SK-N-SH treated with all-trans-retinoic acid at 6 μM for 48 hours (cell line): ENCODE results near the gene HACD4.

Experiments
- ATAC-seq: fragments of 200-7000 bp; cut with Tn5 transposase; 3 replicates; pipeline ENCODE4 v1.9.1; 2020; ENCODE audit warnings: mild to moderate bottlenecking, moderate library complexity
- ARNTL ChIP-seq: fragments of 450-650 bp; formaldehyde crosslinking; IDR thresholded peaks from 2 replicates; pipeline ENCODE4 v1.5.0; 2020; ENCODE audit warnings: low read depth, mild to moderate bottlenecking, moderate library complexity, borderline replicate concordance
- BACH2 ChIP-seq: fragments of 250-450 bp; sonication (Bioruptor Pico); IDR thresholded peaks from 2 replicates; pipeline ENCODE4 v1.9.0; 2021; ENCODE audit warnings: mild to moderate bottlenecking, borderline replicate concordance
- CREB5 ChIP-seq: fragments of 250-450 bp; sonication (Bioruptor Pico); IDR thresholded peaks from 2 replicates; pipeline ENCODE4 v1.5.1; 2020; ENCODE audit warnings: low read depth, mild to moderate bottlenecking, moderate library complexity
- CSDC2 ChIP-seq: fragments of 250-450 bp; sonication (Bioruptor Pico); IDR thresholded peaks from 2 replicates; pipeline ENCODE4 v1.5.0; 2020; ENCODE audit warnings: mild to moderate bottlenecking, moderate library complexity
- CSRNP3 ChIP-seq: fragments of 250-450 bp; sonication (Bioruptor Pico); IDR thresholded peaks from 2 replicates; pipeline ENCODE4 v1.5.1; 2021; ENCODE audit warnings: mild to moderate bottlenecking, moderate library complexity
- ESRRG ChIP-seq: fragments of 250-450 bp; sonication (Bioruptor Pico); IDR thresholded peaks from 2 replicates; pipeline ENCODE4 v1.6.1; 2021; ENCODE audit warnings: mild to moderate bottlenecking
- GLIS3 ChIP-seq: fragments of 250-450 bp; sonication (Bioruptor Pico); IDR thresholded peaks from 2 replicates; pipeline ENCODE4 v1.5.0; 2020; ENCODE audit warnings: mild to moderate bottlenecking, moderate library complexity
- ISL1 ChIP-seq: fragments of 250-450 bp; sonication (Bioruptor Pico); IDR thresholded peaks from 2 replicates; pipeline ENCODE4 v2.1.2; 2022; ENCODE audit warnings: mild to moderate bottlenecking, moderate library complexity
- OSR1 ChIP-seq: fragments of 250-450 bp; sonication (Bioruptor Pico); IDR thresholded peaks from 2 replicates; pipeline ENCODE4 v1.8.0; 2022; ENCODE audit warnings: moderate library complexity, mild to moderate bottlenecking, inconsistent platforms
- PATZ1 ChIP-seq: fragments of 250-450 bp; sonication (Bioruptor Pico); IDR thresholded peaks from 2 replicates; pipeline ENCODE4 v1.8.0; 2020; ENCODE audit warnings: mild to moderate bottlenecking, moderate library complexity, borderline replicate concordance
- POU6F1 ChIP-seq: fragments of 250-450 bp; sonication (Bioruptor Pico); IDR thresholded peaks from 2 replicates; pipeline ENCODE4 v1.8.0; 2021; ENCODE audit warnings: low read depth, mild to moderate bottlenecking, moderate library complexity, borderline replicate concordance
- PPARA ChIP-seq: fragments of 250-450 bp; sonication (Bioruptor Pico); IDR thresholded peaks from 2 replicates; pipeline ENCODE4 v1.5.0; 2020; ENCODE audit warnings: mild to moderate bottlenecking, borderline replicate concordance
- RARB ChIP-seq: fragments of 250-450 bp; sonication (Bioruptor Pico); IDR thresholded peaks from 2 replicates; pipeline ENCODE4 v1.8.0; 2021; ENCODE audit warnings: mild to moderate bottlenecking, moderate library complexity
- SNAI2 ChIP-seq: fragments of 250-450 bp; sonication (Bioruptor Pico); IDR thresholded peaks from 2 replicates; pipeline ENCODE4 v1.5.0; 2020; ENCODE audit warnings: mild to moderate bottlenecking, moderate library complexity
- TCF4 ChIP-seq: fragments of 250-450 bp; sonication (Bioruptor Pico); IDR thresholded peaks from 2 replicates; pipeline ENCODE4 v1.8.0; 2021; ENCODE audit warnings: mild to moderate bottlenecking, moderate library complexity, borderline replicate concordance
- TOX ChIP-seq: fragments of 250-450 bp; sonication (Bioruptor Pico); IDR thresholded peaks from 2 replicates; pipeline ENCODE4 v1.8.0; 2021; ENCODE audit warnings: mild to moderate bottlenecking, moderate library complexity, borderline replicate concordance
- ZC3H10 ChIP-seq: fragments of 250-450 bp; sonication (Bioruptor Pico); IDR thresholded peaks from 2 replicates; pipeline ENCODE4 v1.5.1; 2021; ENCODE audit warnings: mild to moderate bottlenecking, moderate library complexity
- ZFP3 ChIP-seq: fragments of 250-450 bp; sonication (Bioruptor Pico); IDR thresholded peaks from 2 replicates; pipeline ENCODE4 v1.5.0; 2020; ENCODE audit warnings: mild to moderate bottlenecking, moderate library complexity
- ZFP30 ChIP-seq: fragments of 450-650 bp; formaldehyde crosslinking; IDR thresholded peaks from 2 replicates; pipeline ENCODE4 v1.5.0; 2022; ENCODE audit warnings: mild to moderate bottlenecking, moderate library complexity
- ZNF565 ChIP-seq: fragments of 450-650 bp; formaldehyde crosslinking; conservative IDR thresholded peaks from 2 replicates; pipeline ENCODE4 v1.5.0; 2020; ENCODE audit warnings: low read depth, mild to moderate bottlenecking, moderate library complexity
- ZNF70 ChIP-seq: fragments of 450-650 bp; formaldehyde crosslinking; IDR thresholded peaks from 2 replicates; pipeline ENCODE4 v1.5.0; 2020; ENCODE audit warnings: mild to moderate bottlenecking, moderate library complexity
- ZNF8 ChIP-seq: fragments of 450-650 bp; formaldehyde crosslinking; IDR thresholded peaks from 2 replicates; pipeline ENCODE4 v1.5.0; 2020; ENCODE audit warnings: mild to moderate bottlenecking, moderate library complexity

The HACD4 gene

DNA sequence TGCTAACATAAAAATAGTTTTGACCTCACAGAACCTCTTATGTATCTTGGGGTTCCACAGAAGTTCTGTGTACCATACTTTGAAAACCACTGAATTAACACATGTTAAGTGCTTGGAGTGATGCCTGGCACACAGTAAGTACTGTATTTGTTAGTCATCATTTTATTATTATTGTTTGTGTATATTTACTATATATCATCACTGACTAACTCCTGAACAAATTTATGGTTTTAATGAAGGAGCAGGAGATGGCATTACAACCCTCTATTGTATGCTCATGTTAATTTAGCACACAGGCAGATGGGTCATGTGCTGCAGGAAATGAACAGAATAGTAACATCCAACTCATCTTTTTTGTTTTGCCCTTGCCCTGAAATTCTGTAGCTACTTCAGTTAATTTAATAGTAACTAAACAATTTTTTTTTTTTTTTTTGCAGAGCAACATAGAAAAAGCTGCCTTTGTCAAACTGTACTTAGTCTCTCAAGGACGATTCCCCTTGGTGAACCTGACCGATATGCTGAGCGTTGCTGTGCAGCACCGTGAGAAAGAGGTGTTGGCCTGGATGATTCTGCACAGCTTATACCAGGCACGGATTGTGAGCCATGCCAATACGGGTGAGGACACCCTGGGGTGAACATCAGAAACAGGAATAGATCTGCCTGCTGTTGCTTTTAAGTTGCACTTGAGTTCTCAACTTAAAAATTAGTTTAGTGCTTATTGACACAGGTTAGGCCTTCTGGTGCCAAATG, 45.4 kb downstream of the HACD4 start:
- ATAC-seq = no peak
- TF ChIP-seq PPARA (CRISPR knock-in tag) (no peak), ZFP30 (CRISPR knock-in tag) (no peak), ZC3H10 (CRISPR knock-in tag) (no peak), ARNTL (CRISPR knock-in tag) (no peak), CSRNP3 (no peak), ZNF565 (no peak), OSR1 (CRISPR knock-in tag) (no peak), RARB (no peak), ZNF8 (CRISPR knock-in tag) (no peak), BACH2 (CRISPR knock-in tag) (no peak), PATZ1 (CRISPR knock-in tag) (no peak), SNAI2 (no peak), ESRRG (no peak), ZFP3 (CRISPR knock-in tag) (no peak), ZNF70 (CRISPR knock-in tag) (no peak), CSDC2 (CRISPR knock-in tag) (no peak), ISL1 (CRISPR knock-in tag) (no peak), GLIS3 (no peak), POU6F1 (no peak)

GRCh38 chr9:20984506-20984905, 46.9 kb downstream of the HACD4 start:
- TF ChIP-seq ZNF70 (CRISPR knock-in tag) (no peak), ZFP3 (CRISPR knock-in tag) (no peak), SNAI2 (no peak), ZNF8 (CRISPR knock-in tag) (no peak), POU6F1 (no peak), BACH2 (CRISPR knock-in tag) (no peak), ZFP30 (CRISPR knock-in tag) (no peak), PATZ1 (CRISPR knock-in tag) (no peak), GLIS3 (no peak), CREB5 (no peak), RARB (no peak), ZNF565 (no peak), ESRRG (no peak), OSR1 (CRISPR knock-in tag) (no peak)
- TF ChIP-seq, all 23 proteins: peak for 0
- no peak for ATAC-seq

GRCh38 chr9:20981486-20981885, 50.0 kb downstream of the HACD4 start:
- peak; percentile 96 for ATAC-seq
- TF ChIP-seq OSR1 (CRISPR knock-in tag) = no peak
- no peak for TF ChIP-seq GLIS3
- no peak for TF ChIP-seq TCF4 (CRISPR knock-in tag)
- no peak for TF ChIP-seq ZFP30 (CRISPR knock-in tag)
- no peak for TF ChIP-seq CREB5
- no peak for TF ChIP-seq CSRNP3
- no peak for TF ChIP-seq POU6F1
- TF ChIP-seq TOX (CRISPR knock-in tag) = no peak
- no peak for TF ChIP-seq ARNTL (CRISPR knock-in tag)
- no peak for TF ChIP-seq SNAI2
